GM13977 (cell line): ENCODE data around the gene ALG14.

ENCODE experiments used
- DNase-seq: peaks from one replicate; pipeline ENCODE4 v3.0.0; 2012; ENCODE audit warnings: low spot score
- CTCF ChIP-seq: IDR thresholded peaks from 2 replicates; pipeline ENCODE4 v1.5.1; 2012; ENCODE audit warnings: mild to moderate bottlenecking, control low read depth; ENCODE audit not compliant: insufficient read depth; ENCODE audit errors: extremely low read depth, missing control alignments
- in situ Hi-C: fragments of 300-500 bp; cut with MboI; formaldehyde crosslinking; loops from one replicate; pipeline ENCODE4 v1.12.0; 2022; ENCODE audit warnings: low sequenced_read_pairs, low pct_unique_long_range_greater_than_20kb, mixed read lengths, inconsistent platforms; ENCODE audit not compliant: unreplicated experiment

Gene ALG14

DNA sequence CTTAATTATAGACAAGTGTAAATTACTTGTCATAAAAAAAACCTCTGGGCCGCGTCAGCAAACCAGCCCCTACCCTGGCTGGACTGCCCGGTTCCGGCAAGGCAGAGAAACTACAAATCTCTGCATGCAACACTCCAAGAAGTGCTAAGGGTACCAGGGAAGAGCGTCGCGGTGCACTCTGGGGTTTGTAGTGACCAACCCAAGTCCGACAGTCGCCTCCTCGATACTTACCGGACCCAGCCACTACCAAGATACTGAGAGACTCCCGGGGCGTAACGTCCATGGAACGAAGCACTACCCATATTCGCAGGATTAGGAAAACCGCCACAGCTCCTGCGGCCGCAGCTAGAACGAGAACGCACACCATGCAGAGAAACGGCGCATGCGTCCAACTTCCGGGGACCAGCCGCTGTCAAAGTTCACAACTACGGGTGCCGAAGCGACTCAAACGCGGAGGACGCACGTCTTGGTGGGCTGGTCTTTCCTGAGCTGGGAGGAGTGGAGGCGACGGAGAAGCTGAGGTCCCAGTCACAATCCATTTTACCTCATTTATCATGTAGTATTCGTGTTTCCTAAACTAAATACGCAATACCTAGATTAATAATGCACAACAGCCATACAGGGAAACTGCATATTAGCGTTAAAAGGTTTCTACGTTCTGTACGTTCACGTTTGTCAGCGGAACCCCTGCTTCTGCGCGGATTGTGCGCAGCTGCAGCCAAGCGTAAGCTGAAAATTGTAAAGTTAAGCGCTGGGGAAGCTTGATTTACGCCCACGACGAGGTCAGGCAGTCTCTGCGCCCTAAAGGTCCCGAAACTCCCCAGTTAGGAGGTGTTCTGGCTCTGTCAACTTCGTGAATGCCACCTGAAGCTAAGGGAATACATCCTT is at the start of gene ALG14:
Gene ALG14 (minus strand): TSS at position 420 of the 888 bp plus-strand sequence. CDS start 53 bp downstream, at position 367.
- no peak for TF ChIP-seq CTCF
- peak; percentile 81 for DNase-seq
- in situ Hi-C loops = no loop called here

- DNase-seq = no peak
- in situ Hi-C loops = no loop called here
- no peak for TF ChIP-seq CTCF
Observed at GRCh38 chr1:95122151-95122697, 49.5 kb upstream of the ALG14 start.

GRCh38 chr1:95119273-95119672 is 46.5 kb upstream of the ALG14 start:
- in situ Hi-C loops = no loop called here
- TF ChIP-seq CTCF = no peak
- DNase-seq = no peak

GRCh38 chr1:95118710-95119109 is 46.0 kb upstream of the ALG14 start:
- in situ Hi-C loops = no loop called here

DNA sequence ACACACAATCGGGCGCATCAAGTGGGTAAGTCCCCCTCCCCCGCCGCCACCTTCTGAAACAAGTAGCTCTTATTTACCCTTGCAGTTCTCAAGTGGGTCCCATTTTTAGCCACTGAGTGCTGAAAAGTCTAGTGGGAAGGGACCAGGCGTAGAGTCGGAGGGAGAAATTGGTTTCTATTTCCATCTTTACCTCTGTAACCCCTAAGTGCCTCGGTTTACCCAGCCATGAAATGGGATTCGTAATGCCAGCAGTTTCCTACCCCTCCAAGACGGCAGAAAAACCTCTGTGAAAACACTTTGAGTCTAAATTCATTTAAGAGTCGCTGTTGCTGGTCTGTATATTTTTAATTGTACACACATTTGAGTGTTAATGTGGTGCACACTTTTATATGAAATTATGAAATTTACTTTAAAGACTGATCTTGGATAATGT is 45.3 kb upstream of the ALG14 start:
- in situ Hi-C loops = no loop called here
- DNase-seq = no peak
- no peak for TF ChIP-seq CTCF

More at GRCh38 chr1:95118710-95119109, 46.0 kb upstream of the ALG14 start:
- DNase-seq = no peak
- no peak for TF ChIP-seq CTCF

- in situ Hi-C loops = no loop called here
- no peak for TF ChIP-seq CTCF
- DNase-seq = peak; percentile 60
Observed at GRCh38 chr1:95117207-95118066, 44.7 kb upstream of the ALG14 start, which contains the start of gene TLCD4. Gene TLCD4 (plus strand): TSS chr1:95117355. CDS start chr1:95143902, 26,547 bp downstream.
